ENCODE data around the gene MCC.

DNA sequence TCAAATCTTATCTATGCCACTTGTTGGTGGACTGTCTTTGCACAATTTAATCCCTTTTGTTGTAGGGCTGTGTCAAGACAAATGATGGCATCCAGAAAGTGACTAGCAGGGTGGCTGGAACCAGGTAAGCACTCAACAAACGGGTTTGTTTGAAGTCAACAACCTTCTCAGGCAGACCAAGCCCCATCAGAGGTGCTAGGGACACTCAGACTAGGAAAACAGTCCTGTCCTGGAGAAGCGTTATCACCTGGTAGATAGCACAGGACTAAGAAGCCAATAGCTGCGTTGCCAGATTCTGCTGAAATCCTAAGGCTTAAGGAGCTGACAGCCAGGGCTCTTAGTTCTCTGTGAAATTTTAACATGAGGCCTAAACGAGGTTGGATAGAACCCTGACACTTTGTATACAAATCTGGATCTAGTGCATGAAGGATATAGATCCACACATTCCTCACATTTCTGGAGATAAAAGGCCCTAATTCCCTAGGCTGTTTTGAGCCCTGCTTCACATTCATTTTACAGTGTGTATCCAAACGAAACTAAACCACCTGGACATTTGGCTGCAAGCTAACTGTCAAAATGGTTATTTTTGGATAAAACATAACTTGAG, 331.9 kb downstream of the MCC start:
- TF ChIP-seq, protein P1, sequence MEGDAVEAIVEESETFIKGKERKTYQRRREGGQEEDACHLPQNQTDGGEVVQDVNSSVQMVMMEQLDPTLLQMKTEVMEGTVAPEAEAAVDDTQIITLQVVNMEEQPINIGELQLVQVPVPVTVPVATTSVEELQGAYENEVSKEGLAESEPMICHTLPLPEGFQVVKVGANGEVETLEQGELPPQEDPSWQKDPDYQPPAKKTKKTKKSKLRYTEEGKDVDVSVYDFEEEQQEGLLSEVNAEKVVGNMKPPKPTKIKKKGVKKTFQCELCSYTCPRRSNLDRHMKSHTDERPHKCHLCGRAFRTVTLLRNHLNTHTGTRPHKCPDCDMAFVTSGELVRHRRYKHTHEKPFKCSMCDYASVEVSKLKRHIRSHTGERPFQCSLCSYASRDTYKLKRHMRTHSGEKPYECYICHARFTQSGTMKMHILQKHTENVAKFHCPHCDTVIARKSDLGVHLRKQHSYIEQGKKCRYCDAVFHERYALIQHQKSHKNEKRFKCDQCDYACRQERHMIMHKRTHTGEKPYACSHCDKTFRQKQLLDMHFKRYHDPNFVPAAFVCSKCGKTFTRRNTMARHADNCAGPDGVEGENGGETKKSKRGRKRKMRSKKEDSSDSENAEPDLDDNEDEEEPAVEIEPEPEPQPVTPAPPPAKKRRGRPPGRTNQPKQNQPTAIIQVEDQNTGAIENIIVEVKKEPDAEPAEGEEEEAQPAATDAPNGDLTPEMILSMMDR (optimal IDR thresholded peaks at IDR 0.05 in 1 of 3, IDR thresholded peaks at IDR 0.05 in 1 of 3, conservative IDR thresholded peaks at IDR 0.05 in 1 of 3; ENCODE audit: extremely low read depth in 1 of 3, insufficient read depth in 2 of 3, low read length in 3 of 3), result no peak
- TF ChIP-seq EZH2 (IDR thresholded peaks at IDR 0.05; ENCODE audit: low read length), result no peak
